Measurements from ENCODE around the gene ZNF473.
"Not testable (repeated sequence)": the region's sequence is repeated elsewhere in the genome, so short reads cannot be mapped to it uniquely, and the experiment has no call there.

Gene ZNF473

DNA sequence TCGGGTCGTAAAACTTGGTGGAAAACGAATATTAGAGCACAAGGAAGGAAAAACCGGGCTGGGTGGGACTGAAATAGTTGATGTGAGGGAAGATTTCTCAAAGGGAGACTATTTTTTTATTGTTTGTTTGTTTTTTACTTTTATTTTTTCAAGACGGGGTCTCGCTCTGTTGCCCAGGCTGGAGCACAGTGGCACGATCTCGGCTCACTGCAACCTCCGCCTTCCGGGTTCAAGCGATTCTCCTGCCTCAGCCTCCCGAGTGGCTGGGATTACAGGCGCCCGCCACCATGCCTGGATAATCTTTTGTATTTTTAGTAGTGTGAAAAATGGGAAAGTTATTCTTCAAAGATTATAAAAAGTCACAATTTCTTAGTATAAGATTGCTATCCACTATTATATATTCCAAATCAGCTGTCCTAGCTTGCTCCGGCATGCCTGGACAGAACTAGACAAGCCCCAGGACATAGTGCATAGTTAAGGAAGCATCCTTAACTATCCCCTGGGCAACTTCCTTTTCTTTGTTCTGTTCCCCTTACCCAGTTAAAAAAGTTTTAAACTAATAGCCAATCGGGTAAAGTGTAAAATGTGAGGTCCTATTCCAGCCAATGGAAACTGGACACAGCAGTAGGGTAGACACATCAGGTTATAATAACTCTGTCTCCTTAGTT, 25.6 kb downstream of the ZNF473 start:
- not testable (repeated sequence) for DNase-seq

DNA sequence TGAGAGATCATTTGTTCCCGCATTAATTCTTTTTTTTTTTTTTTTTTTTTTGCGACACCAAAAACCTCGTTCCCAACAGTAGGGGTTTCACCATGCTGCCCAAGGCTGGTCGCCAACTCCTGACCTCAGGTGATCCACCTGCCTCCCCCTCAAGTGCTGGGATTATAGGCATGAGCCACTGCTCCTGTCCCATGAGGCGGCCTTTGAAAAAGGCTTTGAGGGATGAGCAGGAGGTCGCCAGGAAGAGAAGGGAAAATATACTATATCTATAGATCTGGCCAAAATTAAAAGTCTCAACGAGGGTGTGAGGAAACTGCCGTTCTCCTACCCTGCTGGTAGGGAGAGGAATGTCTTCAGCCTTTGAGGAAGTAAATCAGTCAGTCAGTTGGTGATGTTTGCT, 26.2 kb downstream of the ZNF473 start:
- DNase-seq = no peak

DNA sequence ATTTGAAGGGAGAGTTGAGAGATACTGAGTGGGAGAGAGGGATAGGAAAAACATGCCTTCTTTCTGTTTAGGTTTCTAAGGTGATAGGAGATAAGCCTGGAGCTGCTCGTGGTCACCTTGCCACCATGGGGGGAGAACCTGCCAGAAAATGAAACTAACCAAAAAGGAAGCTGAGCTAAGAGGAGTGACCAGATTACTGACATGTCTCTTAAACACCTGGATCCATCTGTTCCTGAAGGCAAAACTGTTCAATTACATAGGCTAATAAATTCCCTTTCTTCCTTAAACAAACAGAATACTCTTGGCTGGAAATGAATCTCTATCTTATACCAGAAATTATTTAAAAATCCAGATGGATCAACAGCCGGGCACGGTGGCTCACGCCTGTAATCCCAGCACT, 27.3 kb downstream of the ZNF473 start:
- DNase-seq = no peak

DNA sequence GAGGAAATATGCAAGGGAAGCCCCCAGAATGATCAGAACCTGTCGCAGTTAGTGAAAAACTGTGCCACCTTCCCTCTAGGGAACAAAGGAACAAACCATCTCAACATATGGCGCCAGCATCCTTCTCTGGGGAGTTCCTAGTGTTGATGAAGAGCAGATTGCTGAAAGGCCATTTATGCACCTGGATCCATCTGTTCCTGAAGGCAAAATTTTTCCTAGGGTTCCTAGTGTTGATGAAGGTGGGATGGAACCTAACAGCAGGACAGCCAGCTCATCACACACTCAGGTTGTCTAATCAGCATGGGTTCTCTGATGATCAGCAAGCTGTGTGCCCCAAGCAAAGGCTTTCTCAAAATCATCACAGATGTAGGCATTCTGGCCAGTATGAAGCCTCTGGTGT, 32.6 kb downstream of the ZNF473 start:
- DNase-seq = no peak

DNA sequence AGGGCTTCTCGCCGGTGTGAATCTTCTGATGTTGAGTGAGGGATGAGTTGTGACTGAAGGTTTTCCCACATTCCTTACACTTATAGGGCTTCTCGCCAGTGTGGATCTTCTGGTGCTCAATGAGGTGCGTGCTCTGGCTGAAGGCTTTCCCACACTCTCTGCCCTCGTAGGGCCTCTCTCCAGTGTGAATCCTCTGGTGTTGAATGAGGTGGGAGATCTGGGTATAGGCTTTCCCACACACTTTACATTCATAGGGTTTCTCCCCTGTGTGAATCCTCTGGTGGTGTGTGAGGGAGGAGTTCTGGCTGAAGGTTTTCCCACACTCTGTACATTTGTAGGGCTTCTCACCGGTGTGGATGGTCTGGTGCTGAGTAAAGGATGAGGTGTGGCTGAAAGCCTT, 33.2 kb downstream of the ZNF473 start:
- DNase-seq = no peak

DNA sequence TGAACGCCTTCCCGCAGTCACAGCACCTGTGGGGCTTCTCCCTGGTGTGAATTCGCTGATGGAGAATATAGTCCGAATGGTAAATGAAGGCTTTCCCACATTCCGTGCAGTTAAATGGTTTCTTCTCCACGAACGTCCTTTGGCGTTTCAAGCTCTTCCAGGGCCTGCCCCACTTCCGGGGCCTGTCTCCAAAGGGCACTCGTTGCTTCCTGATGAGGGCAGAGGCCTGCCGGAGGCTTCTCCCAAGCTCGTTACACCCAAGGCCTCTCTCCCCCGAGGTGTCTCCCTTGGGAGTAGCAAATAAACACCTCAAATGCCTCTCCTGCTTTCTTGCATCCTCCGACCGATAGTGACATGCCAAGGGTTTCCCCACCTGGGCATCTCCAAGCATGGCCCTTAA, 34.3 kb downstream of the ZNF473 start:
- DNase-seq = no peak

DNA sequence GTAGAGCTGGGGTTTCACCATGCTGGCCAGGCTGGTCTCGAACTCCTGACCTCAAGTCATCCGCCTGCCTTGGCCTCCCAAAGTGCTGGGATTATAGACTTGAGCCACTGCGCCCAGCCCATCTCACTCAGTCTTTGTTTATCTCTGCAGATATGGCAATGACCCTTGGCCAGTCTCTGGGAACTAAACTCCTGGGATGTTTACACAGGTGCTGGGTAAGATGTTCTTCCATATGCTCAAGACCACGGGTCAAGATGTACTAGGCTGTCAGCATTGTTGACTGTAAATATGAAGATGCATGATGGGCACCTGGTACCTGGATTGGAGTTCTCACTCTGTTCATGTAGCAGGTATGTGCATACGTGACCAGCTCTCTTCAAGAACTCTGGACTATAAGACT, 35.8 kb downstream of the ZNF473 start:
- DNase-seq = no peak

DNA sequence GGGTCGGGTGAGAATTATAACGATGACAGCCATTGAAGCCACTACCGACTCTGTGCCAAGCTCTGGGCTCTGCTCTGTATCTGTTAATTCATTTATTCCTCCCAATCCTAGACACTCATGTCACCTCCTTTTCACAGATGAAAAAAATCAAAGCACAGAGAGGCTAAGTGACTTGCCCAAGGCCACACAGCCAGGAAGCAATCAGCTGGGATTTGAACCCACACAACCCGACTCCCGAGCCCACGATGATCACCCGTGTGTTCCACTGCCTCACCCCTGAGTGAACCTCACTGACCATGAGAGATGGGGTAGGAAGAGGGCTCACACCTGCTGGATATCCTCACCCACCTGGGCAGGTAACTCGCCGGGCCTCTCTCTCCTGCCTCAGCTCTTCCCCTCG, 40.1 kb downstream of the ZNF473 start:
- no peak for DNase-seq

DNA sequence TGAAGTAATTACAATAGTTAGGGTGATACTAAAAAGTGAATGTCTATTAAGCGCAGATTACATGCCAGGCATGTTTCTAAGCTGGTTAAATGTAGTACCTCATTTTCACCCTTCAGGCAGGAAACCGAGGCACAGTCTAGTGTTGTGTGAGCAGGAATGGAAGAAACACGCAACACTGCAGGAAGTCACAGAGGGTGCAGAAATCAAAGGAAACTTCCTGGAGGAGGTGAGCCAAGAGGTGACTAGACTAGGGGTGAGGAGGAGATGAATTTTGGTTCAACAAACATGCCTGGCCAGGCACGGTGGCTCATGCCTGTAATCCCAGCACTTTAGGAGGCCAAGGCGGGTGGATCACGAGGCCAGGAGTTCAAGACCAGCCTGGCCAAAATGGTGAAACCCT, 41.8 kb downstream of the ZNF473 start:
- no peak for DNase-seq

DNA sequence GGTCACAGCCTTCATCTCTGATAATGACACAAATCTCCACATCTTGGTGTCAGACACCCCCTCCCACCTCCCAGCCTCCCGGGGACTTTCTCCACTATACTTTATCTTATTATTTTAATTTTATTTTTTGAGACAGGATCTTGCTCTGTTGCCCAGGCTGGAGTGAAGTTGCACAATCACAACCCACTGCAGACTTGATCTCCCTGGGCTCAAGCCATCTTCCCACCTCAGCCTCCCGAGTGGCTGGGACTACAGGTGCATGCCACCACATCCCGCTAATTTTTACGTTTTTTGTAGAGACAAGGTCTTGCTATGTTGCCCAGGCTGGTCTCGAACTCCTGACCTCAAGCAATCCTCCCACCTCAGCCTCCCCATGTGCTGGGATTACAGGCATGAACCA, 42.6 kb downstream of the ZNF473 start:
- DNase-seq = not testable (repeated sequence)

DNA sequence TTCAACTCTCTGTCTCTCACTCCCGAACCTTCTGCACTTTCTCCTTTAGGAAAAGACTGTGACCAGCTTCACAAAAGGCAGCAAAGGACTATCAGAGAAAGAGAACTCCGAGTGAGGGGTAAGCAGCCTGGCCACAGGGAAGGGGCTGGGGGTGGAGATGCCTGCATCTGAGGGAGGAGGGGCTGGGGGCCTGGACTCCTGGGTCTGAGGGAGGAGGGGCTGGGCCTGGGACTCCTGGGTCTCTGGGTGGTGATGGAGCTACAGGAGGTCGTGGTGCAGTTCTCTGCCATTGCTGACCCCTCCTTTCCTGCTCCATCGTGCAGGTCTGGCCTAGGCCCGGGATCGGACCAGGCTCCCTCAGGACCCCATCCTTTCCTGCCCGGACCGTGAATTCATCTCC, 49.3 kb downstream of the ZNF473 start:
- not testable (repeated sequence) for DNase-seq

DNA sequence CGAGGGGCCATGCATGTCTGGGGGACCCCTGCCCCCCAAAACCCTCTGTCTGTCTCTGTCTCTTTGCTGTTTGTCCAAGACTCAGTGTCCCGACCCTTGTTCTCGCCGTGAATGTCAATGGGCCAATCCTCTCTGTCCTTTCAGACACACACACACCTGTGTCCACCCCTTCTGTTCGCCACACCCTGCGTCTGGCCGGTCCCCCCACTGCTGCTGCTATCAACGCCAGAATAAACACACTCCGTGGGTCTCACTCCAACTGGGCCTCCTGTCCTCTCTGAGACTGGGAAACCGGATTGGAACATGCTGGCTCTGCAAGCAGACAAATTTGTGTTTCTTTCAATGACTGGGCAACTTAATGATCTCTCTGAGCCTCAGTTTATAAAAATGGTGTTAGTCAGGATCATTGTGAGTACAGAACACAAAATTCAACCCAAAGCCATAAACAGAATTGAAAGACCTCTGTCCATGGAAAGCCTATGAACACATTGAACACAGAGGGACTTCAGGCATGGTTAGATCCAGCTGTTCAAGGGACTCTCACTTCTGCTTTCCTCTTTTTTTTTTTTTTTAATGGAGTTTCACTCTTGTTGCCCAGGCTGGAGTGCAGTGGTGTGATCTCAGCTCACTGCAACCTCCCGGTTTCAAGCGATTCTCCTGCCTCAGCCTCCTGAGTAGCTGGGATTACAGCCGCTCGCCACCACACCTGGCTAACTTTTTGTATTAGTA, 50.0 kb downstream of the ZNF473 start:
- DNase-seq = not testable (repeated sequence)

DNA sequence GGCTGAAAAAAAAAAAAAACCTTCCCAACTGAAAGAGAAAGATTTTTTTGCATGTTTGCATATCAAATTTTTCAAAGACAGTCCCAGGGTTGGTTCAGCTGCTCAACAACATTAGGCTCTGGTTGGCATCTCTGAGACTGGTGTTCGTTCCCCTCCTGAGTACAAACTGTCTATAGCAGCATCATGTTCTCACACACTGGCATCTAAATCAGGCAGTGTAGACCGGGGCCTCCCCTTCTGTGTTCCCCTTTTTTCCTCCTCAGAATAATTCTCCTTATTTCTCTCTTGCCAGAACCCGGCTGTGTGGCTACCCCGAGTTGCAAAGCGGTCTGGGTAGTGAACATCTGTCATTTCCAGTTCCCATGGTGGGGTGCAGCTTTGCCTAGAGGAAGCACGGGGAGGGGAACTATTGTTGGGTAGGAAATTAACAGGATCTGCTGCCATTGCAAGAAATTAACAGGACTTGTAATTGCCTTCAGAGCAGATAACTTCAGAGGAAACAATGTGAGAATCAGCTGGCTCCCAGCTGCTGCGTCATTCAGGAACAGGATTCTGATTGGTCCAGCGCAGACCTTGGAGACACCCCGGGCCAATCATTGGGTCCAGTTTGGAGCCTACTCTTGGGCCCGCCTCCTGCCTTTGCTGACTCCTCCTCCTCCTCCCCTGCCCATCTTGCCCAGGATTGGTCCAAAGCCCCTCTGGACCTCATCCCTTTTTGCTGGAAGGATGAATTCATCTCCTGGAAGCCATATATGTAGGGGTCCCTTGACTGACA, 51.0 kb downstream of the ZNF473 start:
- DNase-seq = not testable (repeated sequence)

DNA sequence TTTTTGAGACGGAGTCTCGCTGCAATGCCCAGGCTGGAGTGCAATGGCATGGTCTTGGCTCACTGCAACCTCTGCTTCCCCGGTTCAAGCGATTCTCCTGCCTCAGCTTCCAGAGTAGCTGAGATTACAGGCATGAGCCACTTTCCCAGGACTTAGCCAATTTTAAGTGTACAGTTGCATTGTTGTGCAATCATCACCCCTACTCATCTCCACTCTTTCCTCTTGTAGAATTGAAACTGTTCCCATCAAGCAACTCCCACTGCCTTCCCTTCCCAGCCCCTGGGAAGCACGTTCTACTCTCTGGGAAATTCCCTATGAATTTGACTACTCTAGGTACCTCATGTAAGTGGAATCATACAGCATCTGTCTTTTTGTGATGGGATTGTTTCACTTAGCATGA, 53.2 kb downstream of the ZNF473 start:
- not testable (repeated sequence) for DNase-seq

DNA sequence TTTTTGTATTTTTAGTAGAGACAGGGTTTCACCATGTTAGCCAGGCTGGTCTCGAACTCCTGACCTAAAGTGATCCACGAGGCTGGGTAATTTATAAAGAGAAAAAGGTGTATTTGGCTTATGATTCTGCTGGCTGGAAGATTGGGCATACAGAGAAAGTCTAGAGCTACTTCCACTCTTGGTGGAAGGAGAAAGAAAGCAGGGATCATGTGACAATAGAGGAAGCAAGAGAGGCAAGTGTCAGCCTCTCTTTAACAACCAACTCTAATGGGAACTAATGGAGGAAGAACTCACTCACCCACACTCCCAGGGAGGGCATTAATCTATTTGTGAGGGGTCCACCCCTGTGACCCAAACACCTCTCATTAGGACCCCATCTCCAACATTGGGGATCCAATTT, 58.6 kb downstream of the ZNF473 start:
- DNase-seq = not testable (repeated sequence)

DNA sequence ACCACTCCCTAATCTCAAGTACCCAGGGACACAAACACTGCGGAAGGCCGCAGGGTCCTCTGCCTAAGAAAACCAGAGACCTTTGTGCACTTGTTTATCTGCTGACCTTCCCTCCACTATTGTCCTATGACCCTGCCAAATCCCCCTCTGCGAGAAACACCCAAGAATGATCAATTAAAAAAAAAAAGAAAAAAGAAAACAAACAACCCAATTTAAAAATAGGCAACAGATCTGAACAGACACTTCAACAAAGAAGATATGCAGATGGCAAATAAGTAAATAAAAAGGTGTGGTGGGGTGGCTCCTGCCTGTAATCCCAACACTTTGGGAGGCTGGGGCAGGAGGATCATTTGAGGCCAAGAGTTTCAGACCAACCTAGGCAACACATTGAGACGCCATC, 61.3 kb downstream of the ZNF473 start:
- DNase-seq = not testable (repeated sequence)

DNA sequence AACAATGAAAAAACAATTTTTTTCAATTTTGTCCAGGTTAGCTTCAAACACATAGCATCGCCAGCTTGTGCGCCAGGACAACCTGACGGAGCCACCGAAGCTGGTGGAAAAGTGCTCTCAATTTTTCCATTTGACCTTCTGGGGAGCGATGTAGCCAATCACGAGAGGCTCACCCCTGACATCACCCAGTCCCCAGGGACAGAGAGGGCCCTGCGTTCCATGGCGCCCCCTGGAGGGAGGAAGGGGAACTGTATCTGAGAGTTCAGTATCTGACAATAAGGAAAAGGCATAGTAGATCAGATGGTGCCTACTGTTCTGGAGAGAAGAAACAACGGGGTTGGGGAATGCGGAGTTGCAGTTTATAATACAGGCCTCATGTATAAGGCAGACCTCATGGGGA, 64.9 kb downstream of the ZNF473 start:
- not testable (repeated sequence) for DNase-seq

DNA sequence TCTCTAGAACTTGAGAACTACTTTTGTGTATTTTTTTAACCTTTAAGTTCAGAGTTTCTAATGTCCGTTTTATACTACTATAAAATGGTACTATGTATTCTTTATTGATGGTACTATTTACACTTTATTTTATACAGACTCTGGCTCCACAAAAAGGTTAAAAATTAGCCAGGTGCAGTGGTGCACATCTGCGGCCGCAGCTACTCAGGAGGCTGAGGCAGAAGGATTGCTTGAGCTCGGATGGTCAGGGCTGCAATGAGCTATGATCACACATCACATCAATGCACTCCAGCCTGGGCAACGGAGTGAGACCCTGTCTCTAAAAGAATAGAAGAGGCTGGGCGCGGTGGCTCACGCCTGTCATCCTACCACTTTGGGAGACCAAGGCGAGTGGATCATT, 66.0 kb downstream of the ZNF473 start:
- DNase-seq = not testable (repeated sequence)

DNA sequence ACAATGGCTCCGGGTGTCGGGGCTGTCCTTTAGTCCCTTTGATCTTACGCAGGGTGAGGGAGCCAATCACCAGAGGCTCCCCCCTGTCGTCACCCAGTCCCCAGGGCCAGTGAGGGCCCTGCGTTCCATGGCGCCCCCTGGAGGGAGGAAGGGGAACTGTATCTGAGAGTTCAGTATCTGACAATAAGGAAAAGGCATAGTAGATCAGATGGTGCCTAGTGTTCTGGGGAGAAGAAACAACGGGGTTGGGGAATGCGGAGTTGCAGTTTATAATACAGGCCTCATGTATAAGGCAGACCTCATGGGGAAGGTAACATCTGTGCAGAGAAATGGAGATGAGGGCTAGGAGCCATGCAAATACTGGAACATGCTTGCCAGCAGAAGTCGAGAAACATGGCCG, 66.8 kb downstream of the ZNF473 start:
- DNase-seq = not testable (repeated sequence)

DNA sequence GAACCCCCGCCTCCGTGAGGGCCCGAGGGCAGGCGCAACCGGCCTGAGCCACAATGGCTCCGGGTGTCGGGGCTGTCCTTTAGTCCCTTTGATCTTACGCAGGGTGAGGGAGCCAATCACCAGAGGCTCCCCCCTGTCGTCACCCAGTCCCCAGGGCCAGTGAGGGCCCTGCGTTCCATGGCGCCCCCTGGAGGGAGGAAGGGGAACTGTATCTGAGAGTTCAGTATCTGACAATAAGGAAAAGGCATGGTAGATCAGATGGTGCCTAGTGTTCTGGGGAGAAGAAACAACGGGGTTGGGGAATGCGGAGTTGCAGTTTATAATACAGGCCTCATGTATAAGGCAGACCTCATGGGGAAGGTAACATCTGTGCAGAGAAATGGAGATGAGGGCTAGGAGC, 72.1 kb downstream of the ZNF473 start:
- not testable (repeated sequence) for DNase-seq

DNA sequence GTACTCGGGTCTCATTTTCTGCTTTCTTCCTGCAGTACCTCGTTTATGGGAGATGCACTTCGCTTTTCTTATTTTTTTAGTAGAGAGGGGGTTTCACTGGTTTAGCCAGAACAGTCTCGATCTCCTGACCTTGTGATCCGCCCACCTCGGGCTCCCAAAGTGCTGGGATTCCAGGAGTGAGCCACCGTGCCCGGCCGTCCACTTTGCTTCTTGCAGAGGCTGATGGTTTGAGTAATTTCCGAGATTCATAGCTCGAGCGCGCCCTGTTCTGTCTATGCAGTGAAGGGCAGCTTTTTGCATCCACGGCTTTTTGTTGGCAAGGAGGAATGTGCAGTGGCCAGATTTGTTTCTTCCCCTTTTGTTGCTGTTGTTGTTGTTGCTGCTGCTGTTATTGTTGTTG, 73.1 kb downstream of the ZNF473 start:
- DNase-seq = not testable (repeated sequence)

DNA sequence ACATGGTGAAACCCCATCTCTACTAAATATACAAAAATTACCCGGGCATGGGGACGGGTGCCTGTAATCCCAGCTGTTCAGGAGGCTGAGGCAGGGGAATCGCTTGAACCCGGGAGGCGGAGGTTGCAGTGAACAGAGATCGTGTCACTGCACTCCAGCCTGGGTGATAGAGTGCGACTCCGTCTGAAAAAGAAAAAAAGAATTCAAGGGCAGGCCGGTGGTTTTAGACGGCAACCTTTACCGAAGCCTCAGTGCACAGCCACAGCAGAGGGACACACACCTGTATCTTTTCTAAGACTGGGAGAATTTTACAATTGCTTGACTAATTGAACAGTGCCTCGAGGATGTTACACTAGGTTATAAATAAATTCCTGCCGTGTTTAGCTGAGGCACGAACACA, 73.9 kb downstream of the ZNF473 start:
- not testable (repeated sequence) for DNase-seq

DNA sequence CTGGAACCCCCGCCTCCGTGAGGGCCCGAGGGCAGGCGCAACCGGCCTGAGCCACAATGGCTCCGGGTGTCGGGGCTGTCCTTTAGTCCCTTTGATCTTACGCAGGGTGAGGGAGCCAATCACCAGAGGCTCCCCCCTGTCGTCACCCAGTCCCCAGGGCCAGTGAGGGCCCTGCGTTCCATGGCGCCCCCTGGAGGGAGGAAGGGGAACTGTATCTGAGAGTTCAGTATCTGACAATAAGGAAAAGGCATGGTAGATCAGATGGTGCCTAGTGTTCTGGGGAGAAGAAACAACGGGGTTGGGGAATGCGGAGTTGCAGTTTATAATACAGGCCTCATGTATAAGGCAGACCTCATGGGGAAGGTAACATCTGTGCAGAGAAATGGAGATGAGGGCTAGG, 75.1 kb downstream of the ZNF473 start:
- not testable (repeated sequence) for DNase-seq

All from left hindlimb (tissue), 1 donor.